A673 (cell line): ENCODE data around the gene CDCA4.

Source experiments
- EZH2 ChIP-seq: fragments of 200-600 bp; sonication (generic); IDR thresholded peaks from 2 replicates; pipeline ENCODE4 v1.6.1; 2017; ENCODE audit warnings: borderline replicate concordance, low read depth, mild to moderate bottlenecking, mixed read lengths, antibody characterized with exemption, low read length; ENCODE audit not compliant: poor library complexity, severe bottlenecking
- TF ChIP-seq, protein P1 (sequence below): fragments of 300-800, 200-600 bp; sonication (generic); conservative IDR thresholded peaks from 2 replicates; pipeline ENCODE4 v1.5.1; 2017; ENCODE audit warnings: low read depth, mild to moderate bottlenecking, antibody characterized with exemption, low read length, moderate library complexity, mixed read lengths

DNA sequence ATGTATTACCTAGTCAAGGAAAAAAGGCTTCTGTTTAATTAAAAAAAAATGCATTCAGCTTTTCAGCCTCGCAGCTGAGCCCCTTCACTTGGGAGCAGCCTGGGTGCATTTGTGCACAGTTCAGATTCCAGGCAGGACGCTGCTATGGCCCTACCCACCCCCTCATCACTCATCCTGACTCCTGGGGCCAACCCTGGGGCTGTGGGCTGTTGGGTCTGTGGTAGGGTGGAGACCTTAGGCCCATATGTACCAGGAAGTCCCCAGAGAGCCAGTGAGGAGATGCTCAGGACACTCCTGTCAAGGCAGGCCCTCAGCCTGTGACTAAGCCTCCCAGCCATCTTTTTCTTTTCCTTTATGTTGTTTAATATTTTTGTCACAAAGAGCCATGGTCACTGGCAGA, 9.3 kb upstream of the CDCA4 start:
- TF ChIP-seq, protein P1, sequence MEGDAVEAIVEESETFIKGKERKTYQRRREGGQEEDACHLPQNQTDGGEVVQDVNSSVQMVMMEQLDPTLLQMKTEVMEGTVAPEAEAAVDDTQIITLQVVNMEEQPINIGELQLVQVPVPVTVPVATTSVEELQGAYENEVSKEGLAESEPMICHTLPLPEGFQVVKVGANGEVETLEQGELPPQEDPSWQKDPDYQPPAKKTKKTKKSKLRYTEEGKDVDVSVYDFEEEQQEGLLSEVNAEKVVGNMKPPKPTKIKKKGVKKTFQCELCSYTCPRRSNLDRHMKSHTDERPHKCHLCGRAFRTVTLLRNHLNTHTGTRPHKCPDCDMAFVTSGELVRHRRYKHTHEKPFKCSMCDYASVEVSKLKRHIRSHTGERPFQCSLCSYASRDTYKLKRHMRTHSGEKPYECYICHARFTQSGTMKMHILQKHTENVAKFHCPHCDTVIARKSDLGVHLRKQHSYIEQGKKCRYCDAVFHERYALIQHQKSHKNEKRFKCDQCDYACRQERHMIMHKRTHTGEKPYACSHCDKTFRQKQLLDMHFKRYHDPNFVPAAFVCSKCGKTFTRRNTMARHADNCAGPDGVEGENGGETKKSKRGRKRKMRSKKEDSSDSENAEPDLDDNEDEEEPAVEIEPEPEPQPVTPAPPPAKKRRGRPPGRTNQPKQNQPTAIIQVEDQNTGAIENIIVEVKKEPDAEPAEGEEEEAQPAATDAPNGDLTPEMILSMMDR, result no peak
- no peak for TF ChIP-seq EZH2
